IPS-15b (cell line): Measurements from ENCODE around the gene PTPRK.

Source experiments
- H3K27me3 ChIP-seq: one replicate; pipeline ENCODE4 v1.6.1; 2013; ENCODE audit warnings: low read length; ENCODE audit not compliant: control insufficient read depth, insufficient read depth
- H3K36me3 ChIP-seq: one replicate; pipeline ENCODE4 v1.6.1; 2013; ENCODE audit warnings: low read length; ENCODE audit not compliant: control insufficient read depth, insufficient read depth
- H3K4me1 ChIP-seq: one replicate; pipeline ENCODE4 v1.6.1; 2013; ENCODE audit warnings: mild to moderate bottlenecking, low read length; ENCODE audit not compliant: control insufficient read depth, insufficient read depth
- H3K4me3 ChIP-seq: one replicate; pipeline ENCODE4 v1.5.1; 2013; ENCODE audit warnings: low read depth, low read length
- H3K9ac ChIP-seq: one replicate; pipeline ENCODE4 v1.6.1; 2013; ENCODE audit warnings: low read depth, mild to moderate bottlenecking, low read length
- H3K9me3 ChIP-seq: one replicate; pipeline ENCODE4 v1.6.1; 2013; ENCODE audit warnings: mild to moderate bottlenecking, low read length; ENCODE audit not compliant: control insufficient read depth, insufficient read depth

PTPRK gene

DNA sequence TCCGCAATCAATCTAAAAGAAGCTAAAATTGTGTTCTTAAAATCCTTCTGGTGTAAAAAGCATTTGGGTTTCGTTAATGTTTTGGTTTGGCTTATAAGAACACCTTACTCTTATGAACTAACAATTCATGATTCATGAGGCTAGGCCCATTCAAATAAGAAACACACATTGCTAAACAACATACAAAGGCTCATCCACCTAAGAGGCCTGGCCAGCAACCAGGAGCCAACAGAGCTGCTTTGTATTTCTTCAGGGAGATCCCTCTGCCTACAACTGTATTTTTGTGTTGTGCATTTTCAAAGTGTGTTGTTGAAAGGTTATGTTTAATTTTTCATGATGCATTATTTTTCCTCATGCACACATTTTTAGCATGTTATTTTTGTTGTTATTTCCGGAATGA is 98.6 kb downstream of the PTPRK start:
- no peaks in the 10 kb centered on the region for H3K9me3 ChIP-seq
- no peaks in the 10 kb centered on the region for H3K36me3 ChIP-seq
- no peak overlapping the region for H3K9ac ChIP-seq
- peaks cover 3% of the 10 kb centered on the region for H3K4me1 ChIP-seq
- no peak overlapping the region for H3K4me3 ChIP-seq
- no peaks in the 10 kb centered on the region for H3K27me3 ChIP-seq

DNA sequence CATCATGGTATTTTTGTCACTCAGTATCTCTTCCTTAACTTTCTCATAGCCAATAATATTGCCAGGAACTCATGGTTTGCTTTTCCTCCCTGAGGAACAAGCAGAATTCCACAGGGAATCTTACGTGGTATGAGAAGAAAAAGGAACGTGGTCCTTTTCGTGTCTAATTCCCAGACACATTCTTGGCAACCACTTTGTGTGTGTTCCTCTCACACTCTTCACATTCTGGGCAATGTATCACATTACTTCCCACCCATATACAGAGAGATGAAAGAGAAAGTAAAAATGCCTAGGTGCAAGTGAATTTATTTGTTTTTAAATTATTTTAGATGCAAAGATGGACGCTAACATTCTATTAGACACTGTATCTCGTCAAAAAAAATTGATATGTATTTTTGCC is 102.7 kb downstream of the PTPRK start:
- no peaks in the 10 kb centered on the region for H3K36me3 ChIP-seq
- H3K9ac ChIP-seq: no peak overlapping the region
- no peak overlapping the region for H3K4me3 ChIP-seq
- no peaks in the 10 kb centered on the region for H3K27me3 ChIP-seq
- H3K4me1 ChIP-seq: peaks cover 2% of the 10 kb centered on the region
- H3K9me3 ChIP-seq: no peaks in the 10 kb centered on the region

DNA sequence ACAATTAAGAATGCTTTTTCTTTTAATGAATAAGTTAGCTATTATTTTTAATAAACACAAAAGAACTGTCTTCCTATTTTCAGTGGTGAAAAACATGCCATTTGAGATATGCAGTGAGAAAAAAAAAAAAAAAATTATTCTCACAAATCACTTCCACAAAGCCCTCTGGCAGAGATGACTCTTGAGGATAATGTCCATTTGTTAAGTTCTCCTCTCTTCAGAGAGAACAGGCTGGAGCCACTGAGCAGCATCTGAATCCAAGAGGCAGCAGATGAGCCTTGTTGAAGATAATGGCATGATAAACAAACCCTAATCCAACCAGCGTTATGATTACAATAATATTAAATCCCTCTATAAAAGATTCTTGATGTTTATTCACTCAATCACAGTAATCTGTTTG is 105.0 kb downstream of the PTPRK start:
- Histone ChIP-seq H3K4me3 (no peak overlapping the region), H3K27me3 (no peaks in the 10 kb centered on the region), H3K36me3 (no peaks in the 10 kb centered on the region), H3K9ac (no peak overlapping the region), H3K9me3 (no peaks in the 10 kb centered on the region), H3K4me1 (no peaks in the 10 kb centered on the region)

DNA sequence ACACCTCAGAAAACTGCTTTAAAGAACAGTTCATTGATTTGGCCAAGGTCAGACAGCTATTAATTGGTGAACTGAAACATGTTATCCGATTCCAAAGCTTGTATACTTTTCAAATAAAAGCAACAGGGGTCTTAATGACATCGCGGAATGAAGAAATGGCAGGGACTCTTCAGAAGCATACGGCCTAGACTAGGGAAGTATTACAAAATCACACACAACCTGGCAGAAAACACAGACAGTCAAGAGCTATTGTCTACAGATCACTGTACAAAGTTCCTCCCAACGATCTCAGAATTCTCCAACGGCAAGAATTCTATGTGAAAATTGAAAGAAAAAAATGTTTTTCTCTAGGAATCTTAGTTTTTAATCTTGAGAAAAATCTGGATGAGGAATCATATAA is 105.5 kb downstream of the PTPRK start:
- Histone ChIP-seq H3K36me3 (no peaks in the 10 kb centered on the region), H3K9ac (no peak overlapping the region), H3K4me1 (no peaks in the 10 kb centered on the region), H3K4me3 (no peak overlapping the region), H3K9me3 (no peaks in the 10 kb centered on the region), H3K27me3 (no peaks in the 10 kb centered on the region)

DNA sequence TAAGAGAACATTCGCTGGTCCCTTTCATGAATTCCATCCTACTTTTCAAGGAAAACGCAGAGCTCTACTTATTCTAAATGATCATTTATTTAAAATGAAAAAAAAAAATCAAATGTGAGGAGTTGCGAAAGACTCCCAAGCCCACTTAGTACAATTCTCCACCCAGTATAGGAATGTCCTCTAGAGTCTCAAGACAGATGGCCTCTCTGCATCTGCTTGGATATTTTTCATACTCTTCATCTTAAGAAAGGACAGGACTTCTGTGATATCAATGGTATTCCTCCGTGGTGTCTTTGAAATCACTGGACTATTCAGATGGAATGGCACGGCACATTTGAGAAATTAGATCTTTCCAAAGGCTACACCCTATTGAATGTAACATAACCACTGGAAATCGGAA is 107.1 kb downstream of the PTPRK start:
- no peaks in the 10 kb centered on the region for H3K9me3 ChIP-seq
- H3K4me1 ChIP-seq: no peaks in the 10 kb centered on the region
- H3K9ac ChIP-seq: no peak overlapping the region
- H3K4me3 ChIP-seq: no peak overlapping the region
- no peaks in the 10 kb centered on the region for H3K36me3 ChIP-seq
- no peaks in the 10 kb centered on the region for H3K27me3 ChIP-seq

DNA sequence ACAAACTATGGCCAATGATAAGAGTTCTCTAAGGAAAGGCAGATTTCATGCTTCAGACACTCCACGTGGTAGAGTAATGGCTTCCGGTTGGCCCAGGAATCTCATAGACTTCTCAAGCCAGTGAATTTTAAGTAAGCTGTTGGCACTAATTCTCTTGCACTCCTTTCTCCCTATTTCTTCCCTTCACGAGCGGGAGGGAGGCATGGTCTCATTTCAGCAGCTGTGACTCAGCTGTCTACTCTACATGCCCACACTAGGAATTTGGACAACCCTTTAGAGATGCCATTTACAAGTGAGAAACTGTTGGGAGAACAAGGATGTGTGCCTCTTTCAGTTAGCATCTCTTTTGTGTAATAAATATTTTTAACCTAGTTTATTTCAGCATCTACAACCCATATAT is 107.7 kb downstream of the PTPRK start:
- no peak overlapping the region for H3K4me3 ChIP-seq
- no peaks in the 10 kb centered on the region for H3K4me1 ChIP-seq
- no peaks in the 10 kb centered on the region for H3K36me3 ChIP-seq
- no peaks in the 10 kb centered on the region for H3K27me3 ChIP-seq
- H3K9ac ChIP-seq: no peak overlapping the region
- no peaks in the 10 kb centered on the region for H3K9me3 ChIP-seq

DNA sequence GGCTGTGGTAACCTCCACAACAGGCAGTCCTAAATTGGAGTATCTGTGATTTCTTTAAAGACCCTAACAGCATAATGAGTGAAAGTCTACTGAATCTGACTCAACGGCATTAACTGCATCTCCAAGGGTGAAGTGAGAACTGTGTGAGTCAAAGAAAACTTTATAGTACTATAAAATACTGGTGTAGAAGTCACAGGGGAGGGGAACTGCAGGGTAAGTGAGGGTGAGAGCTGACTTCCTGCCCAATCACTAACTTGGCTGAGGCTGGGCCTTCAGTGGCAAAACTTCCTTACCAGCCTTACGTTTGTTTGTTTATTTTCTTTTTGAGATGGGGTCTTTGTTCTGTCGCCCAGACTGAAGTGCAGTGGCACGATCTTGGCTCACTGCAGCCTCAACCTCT is 109.8 kb downstream of the PTPRK start:
- Histone ChIP-seq H3K9ac (no peak overlapping the region), H3K4me1 (no peaks in the 10 kb centered on the region), H3K36me3 (no peaks in the 10 kb centered on the region), H3K27me3 (no peaks in the 10 kb centered on the region), H3K4me3 (no peak overlapping the region), H3K9me3 (no peaks in the 10 kb centered on the region)

DNA sequence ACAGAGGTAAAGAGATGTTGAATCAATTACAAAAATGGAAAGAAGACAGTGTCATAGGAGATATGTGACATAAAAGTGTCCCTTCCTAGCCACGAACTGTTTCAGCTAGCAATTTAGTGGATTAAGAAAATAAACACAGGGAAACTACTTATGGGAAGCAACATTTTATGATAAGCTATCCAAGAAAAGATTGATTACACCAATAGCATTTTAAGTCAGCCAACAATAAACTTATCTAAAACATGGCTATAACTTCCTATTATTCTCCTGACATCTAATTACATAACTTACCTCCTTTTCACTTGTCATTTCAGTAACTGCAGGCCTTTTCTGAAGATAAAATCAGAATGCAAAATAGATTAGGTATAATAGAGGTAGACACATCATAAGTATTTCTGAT is 111.4 kb downstream of the PTPRK start:
- no peaks in the 10 kb centered on the region for H3K27me3 ChIP-seq
- H3K9ac ChIP-seq: no peak overlapping the region
- H3K4me1 ChIP-seq: no peaks in the 10 kb centered on the region
- no peaks in the 10 kb centered on the region for H3K36me3 ChIP-seq
- no peaks in the 10 kb centered on the region for H3K9me3 ChIP-seq
- H3K4me3 ChIP-seq: no peak overlapping the region

DNA sequence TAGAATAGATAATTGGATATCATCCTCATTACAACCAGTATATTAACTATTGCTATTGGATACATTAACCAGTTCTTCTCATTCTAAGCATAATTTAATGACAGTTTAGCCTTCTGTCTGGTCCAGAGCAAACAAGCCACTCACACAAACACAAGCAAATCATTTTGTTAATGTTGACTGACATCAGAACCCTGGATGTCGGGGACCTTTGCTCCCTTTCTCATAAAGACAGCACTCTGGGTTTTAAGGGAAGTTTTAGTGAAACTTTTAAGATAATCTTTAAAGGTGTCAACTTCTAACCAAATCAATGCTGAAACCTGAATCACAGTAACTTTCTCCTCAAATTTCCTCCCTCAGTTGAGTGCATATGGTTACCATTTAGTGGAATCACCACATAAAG is 113.9 kb downstream of the PTPRK start:
- H3K4me1 ChIP-seq: no peaks in the 10 kb centered on the region
- H3K9ac ChIP-seq: no peak overlapping the region
- no peak overlapping the region for H3K4me3 ChIP-seq
- no peaks in the 10 kb centered on the region for H3K9me3 ChIP-seq
- no peaks in the 10 kb centered on the region for H3K36me3 ChIP-seq
- H3K27me3 ChIP-seq: no peaks in the 10 kb centered on the region

DNA sequence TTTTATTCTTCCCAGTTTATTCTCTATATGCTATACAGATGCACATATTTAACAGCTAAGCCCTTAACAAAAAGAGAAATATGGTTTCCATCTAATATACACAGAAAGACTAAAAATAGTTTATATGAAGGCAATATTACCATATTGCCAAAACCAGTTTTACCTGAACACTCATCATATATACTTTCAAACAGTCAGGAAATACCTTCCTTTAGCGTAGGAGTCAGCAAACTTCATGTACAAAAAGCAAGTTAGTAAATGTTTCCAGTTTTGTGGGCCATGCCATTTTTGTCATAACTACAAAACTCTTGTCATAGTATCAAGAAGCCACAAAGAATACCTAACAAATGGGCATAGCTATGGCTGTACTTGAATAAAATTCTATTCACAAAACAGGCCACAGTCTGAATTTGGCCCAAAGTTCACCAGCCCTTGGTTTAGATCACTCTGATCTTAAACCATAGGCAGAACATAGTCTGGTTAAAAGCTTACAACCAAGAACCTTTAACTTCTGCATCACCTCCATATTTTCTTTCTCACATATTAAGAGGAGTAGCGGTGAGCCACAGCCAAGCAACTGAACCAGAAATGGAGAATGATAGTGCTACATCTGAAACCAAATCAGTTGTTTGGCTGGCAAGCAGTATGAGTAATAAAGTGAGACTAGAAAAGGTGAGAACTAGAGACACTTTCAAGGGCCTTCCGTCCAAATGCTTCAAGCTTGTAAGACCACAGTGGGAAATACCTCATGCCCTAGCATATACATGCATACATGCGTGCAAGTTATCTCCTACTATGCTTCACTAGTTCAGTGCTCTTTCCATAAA is 116.6 kb downstream of the PTPRK start:
- no peak overlapping the region for H3K4me3 ChIP-seq
- H3K4me1 ChIP-seq: no peaks in the 10 kb centered on the region
- H3K27me3 ChIP-seq: no peaks in the 10 kb centered on the region
- H3K9ac ChIP-seq: no peak overlapping the region
- H3K9me3 ChIP-seq: no peaks in the 10 kb centered on the region
- H3K36me3 ChIP-seq: no peaks in the 10 kb centered on the region

DNA sequence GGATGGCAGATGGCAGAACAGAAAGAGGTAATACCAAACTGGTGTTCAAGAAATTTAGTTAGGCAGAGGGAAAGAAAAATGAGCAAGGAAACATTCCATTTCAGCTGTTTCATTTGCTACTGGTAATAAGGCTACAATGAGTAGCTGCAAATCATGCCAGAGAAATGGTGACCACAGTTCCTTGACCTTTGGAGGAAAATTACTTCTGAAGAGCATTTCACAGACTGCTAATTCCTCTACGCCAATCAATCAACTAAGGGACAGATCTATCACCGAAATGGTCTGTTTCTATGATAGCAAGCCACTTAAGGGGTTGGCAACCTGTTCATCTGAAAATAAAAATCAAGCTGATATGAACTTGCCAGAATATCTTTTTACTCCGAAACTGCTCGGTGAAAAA is 119.5 kb downstream of the PTPRK start:
- Histone ChIP-seq H3K4me1 (no peaks in the 10 kb centered on the region), H3K36me3 (no peaks in the 10 kb centered on the region), H3K9ac (no peak overlapping the region), H3K4me3 (no peak overlapping the region), H3K27me3 (no peaks in the 10 kb centered on the region), H3K9me3 (no peaks in the 10 kb centered on the region)

DNA sequence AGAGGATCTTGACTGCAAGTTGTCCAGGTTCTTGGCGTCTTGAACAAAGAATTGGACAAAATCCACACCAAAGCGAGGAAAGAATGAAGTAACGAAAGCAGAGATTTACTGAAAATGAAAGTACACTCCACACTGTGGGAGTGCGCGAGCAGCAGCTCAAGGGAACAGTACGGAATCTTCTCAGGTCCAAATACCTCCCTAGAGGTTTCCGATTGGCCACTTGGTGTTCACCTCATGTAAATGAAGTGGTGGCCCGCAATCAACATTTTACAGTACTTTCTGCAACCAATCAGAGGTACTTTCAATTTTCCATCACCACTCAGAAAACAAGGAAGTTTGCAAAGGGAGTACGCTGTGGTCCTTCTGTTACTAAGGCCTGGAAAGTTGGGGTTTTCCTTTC is 122.4 kb downstream of the PTPRK start:
- no peak overlapping the region for H3K9ac ChIP-seq
- no peaks in the 10 kb centered on the region for H3K36me3 ChIP-seq
- H3K27me3 ChIP-seq: no peaks in the 10 kb centered on the region
- H3K4me3 ChIP-seq: no peak overlapping the region
- no peaks in the 10 kb centered on the region for H3K9me3 ChIP-seq
- H3K4me1 ChIP-seq: no peaks in the 10 kb centered on the region
